ENCODE measurements around the gene EXD3.

- TF ChIP-seq CTCF (IDR thresholded peaks at IDR 0.05; ENCODE audit: low read length) = no peak
- TF ChIP-seq EZH2 (optimal IDR thresholded peaks at IDR 0.05; ENCODE audit: low read depth, low read length) = no peak
- TF ChIP-seq EZH2phosphoT487 (IDR thresholded peaks at IDR 0.05; ENCODE audit: low read length) = no peak
Measured at GRCh38 chr9:137302118-137302448, 120.9 kb downstream of the EXD3 start, which contains the start of gene NRARP.
